Loucy (cell line): ENCODE measurements around the gene PCP4L1.

Experiments
- H2AFZ ChIP-seq: fragments of 200-600 bp; sonication (generic); 2 replicates; pipeline ENCODE4 v1.6.0; 2016; ENCODE audit warnings: antibody characterized with exemption, mild to moderate bottlenecking, low read length, moderate library complexity
- H3F3A ChIP-seq: fragments of 200-600 bp; 2 replicates; pipeline ENCODE4 v1.6.0; 2016; ENCODE audit warnings: antibody characterized with exemption, low read depth, mild to moderate bottlenecking
- H3K27me3 ChIP-seq: fragments of 200-600 bp; sonication (generic); 2 replicates; pipeline ENCODE4 v1.6.1; 2014; ENCODE audit warnings: low read length, mild to moderate bottlenecking; ENCODE audit not compliant: insufficient read depth, poor library complexity, severe bottlenecking
- H3K36me3 ChIP-seq: fragments of 200-600 bp; sonication (generic); 2 replicates; pipeline ENCODE4 v1.6.1; 2016; ENCODE audit warnings: low read length; ENCODE audit not compliant: insufficient read depth
- H3K4me1 ChIP-seq: fragments of 200-600 bp; sonication (generic); 2 replicates; pipeline ENCODE4 v1.5.1; 2014; ENCODE audit warnings: low read length, mild to moderate bottlenecking; ENCODE audit not compliant: insufficient read depth, poor library complexity, severe bottlenecking
- H3K4me2 ChIP-seq: fragments of 200-600 bp; sonication (generic); 2 replicates; pipeline ENCODE4 v1.6.0; 2014; ENCODE audit warnings: antibody characterized with exemption, low read length, low read depth, mild to moderate bottlenecking; ENCODE audit not compliant: poor library complexity, severe bottlenecking
- H3K4me3 ChIP-seq: fragments of 200-600 bp; sonication (generic); 2 replicates; pipeline ENCODE4 v1.5.1; 2014; ENCODE audit warnings: low read length, mild to moderate bottlenecking, mixed read lengths; ENCODE audit not compliant: poor library complexity, severe bottlenecking
- H3K79me2 ChIP-seq: fragments of 200-600 bp; sonication (generic); 2 replicates; pipeline ENCODE4 v1.6.1; 2014; ENCODE audit warnings: low read length; ENCODE audit not compliant: insufficient read depth
- H3K9ac ChIP-seq: fragments of 200-600 bp; sonication (generic); 2 replicates; pipeline ENCODE4 v1.6.0; 2014; ENCODE audit warnings: mild to moderate bottlenecking, low read depth, low read length, moderate library complexity; ENCODE audit not compliant: poor library complexity, severe bottlenecking
- H3K9me2 ChIP-seq: fragments of 200-600 bp; sonication (generic); replicated peaks from 2 replicates; pipeline ENCODE4 v1.6.1; 2016; ENCODE audit warnings: low read depth, low read length, mixed read lengths
- H3K9me3 ChIP-seq: fragments of 200-600 bp; sonication (generic); 2 replicates; pipeline ENCODE4 v1.6.1; 2014; ENCODE audit warnings: mild to moderate bottlenecking, antibody characterized with exemption, low read length, low read depth; ENCODE audit not compliant: insufficient read depth
- H4K20me1 ChIP-seq: fragments of 200-600 bp; sonication (generic); 2 replicates; pipeline ENCODE4 v1.6.0; 2014; ENCODE audit warnings: antibody characterized with exemption, low read length, mild to moderate bottlenecking; ENCODE audit not compliant: insufficient read depth, poor library complexity, severe bottlenecking
- EZH2phosphoT487 ChIP-seq: fragments of 200-600 bp; IDR thresholded peaks from 2 replicates; pipeline ENCODE4 v1.6.1; 2018; ENCODE audit warnings: antibody characterized with exemption, mild to moderate bottlenecking, moderate library complexity, borderline replicate concordance
- TF ChIP-seq, protein P1 (sequence below): fragments of 200-600 bp; sonication (generic); conservative IDR thresholded peaks from 2 replicates; pipeline ENCODE4 v1.5.1; 2014; ENCODE audit warnings: mild to moderate bottlenecking, antibody characterized with exemption, low read length

Gene PCP4L1

DNA sequence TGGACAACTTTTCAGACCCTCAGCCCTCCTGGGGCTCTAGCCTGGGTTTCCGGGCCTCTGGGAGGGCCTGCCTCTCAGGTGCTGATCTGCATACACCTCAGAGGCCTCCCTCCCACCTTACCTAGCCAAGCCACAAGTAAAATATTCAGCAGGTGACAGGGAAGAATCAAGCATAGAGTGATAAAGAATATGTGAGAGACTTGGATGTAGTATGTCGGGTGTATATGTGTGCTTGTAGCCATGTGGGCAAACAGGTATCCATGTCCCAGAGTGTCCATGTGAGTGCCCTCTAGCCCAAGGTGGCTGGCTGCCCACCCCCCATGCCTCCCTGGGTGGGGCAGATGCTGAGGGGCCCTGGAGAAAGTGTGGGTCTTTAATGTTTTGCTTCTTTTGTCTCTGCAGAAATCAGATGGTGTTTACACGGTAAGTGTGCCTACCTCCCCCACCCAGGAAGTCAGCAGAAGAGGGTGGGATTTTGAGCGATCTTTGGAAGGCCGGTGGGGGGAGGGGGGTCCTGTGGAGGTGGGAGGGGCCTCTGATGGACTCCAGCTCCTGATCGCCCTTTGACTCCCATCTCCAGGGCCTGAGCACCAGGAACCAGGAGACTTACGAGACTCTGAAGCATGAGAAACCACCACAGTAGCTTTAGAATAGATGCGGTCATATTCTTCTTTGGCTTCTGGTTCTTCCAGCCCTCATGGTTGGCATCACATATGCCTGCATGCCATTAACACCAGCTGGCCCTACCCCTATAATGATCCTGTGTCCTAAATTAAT lies 40.1 kb upstream of the PCP4L1 start:
- Histone ChIP-seq H3K9me3 (no peaks in the 10 kb centered on the region), H3K27me3 (no peaks in the 10 kb centered on the region), H3K4me2 (peak overlapping the region; percentile 45), H3K9me2 (no peaks in the 10 kb centered on the region), H3F3A (peaks cover 3% of the 10 kb centered on the region; the same call in 1 of the 2 replicates), H3K79me2 (no peaks in the 10 kb centered on the region), H4K20me1 (no peaks in the 10 kb centered on the region), H3K36me3 (peaks cover 11% of the 10 kb centered on the region; the same call in 1 of the 2 replicates), H2AFZ (no peak overlapping the region), H3K9ac (no peak overlapping the region), H3K4me1 (peaks cover 24% of the 10 kb centered on the region), H3K4me3 (no peak overlapping the region)
- TF ChIP-seq, protein P1, sequence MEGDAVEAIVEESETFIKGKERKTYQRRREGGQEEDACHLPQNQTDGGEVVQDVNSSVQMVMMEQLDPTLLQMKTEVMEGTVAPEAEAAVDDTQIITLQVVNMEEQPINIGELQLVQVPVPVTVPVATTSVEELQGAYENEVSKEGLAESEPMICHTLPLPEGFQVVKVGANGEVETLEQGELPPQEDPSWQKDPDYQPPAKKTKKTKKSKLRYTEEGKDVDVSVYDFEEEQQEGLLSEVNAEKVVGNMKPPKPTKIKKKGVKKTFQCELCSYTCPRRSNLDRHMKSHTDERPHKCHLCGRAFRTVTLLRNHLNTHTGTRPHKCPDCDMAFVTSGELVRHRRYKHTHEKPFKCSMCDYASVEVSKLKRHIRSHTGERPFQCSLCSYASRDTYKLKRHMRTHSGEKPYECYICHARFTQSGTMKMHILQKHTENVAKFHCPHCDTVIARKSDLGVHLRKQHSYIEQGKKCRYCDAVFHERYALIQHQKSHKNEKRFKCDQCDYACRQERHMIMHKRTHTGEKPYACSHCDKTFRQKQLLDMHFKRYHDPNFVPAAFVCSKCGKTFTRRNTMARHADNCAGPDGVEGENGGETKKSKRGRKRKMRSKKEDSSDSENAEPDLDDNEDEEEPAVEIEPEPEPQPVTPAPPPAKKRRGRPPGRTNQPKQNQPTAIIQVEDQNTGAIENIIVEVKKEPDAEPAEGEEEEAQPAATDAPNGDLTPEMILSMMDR, result no peak
- TF ChIP-seq EZH2phosphoT487, result no peak

DNA sequence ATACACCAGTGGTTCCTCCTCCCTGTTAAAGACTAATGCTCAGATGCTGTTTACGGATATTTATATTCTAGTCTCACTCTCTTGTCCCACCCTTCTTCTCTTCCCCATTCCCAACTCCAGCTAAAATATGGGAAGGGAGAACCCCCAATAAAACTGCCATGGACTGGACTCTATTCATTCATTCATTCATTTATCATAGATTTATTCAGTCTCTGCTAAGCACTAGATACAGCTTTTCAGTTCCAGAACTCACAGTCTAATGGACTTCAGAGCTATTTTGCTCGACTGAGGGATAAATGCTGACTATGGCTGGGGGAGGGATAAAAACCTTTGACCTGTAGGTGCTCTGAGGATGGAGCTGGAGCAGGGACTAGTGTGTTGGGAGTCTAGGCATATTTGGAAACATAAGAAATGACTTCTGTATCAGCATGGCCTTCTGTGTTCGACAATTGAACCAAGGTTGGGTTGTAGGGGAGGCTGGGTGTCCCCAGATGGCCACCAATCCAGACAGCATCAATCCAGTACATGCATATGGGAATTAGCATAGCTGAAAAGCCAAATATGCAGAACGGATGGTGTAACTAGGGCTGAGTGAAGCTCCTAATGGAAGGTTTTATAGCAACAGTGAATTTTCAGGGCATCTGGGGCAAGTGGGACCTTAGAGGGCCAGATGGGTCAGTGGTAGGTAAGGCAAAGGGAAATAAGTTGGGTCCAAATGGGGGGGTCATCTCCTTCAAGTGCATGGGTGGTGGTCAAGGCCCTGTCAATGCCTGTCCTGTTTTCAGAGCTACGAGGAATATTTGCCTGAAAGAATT lies 39.3 kb upstream of the PCP4L1 start:
- H3K79me2 ChIP-seq, result no peaks in the 10 kb centered on the region
- H4K20me1 ChIP-seq, result no peaks in the 10 kb centered on the region
- TF ChIP-seq, protein P1, result no peak
- no peak for TF ChIP-seq EZH2phosphoT487
- H3K27me3 ChIP-seq, result no peaks in the 10 kb centered on the region
- no peak overlapping the region for H3K4me2 ChIP-seq
- no peaks in the 10 kb centered on the region for H3K9me2 ChIP-seq
- H3F3A ChIP-seq, result peaks cover 3% of the 10 kb centered on the region; the same call in 1 of the 2 replicates
- peaks cover 3% of the 10 kb centered on the region; the same call in 1 of the 2 replicates for H3K36me3 ChIP-seq
- peaks cover 24% of the 10 kb centered on the region for H3K4me1 ChIP-seq
- H3K9ac ChIP-seq, result no peak overlapping the region
- no peak overlapping the region for H3K4me3 ChIP-seq
- H3K9me3 ChIP-seq, result no peaks in the 10 kb centered on the region
- no peak overlapping the region for H2AFZ ChIP-seq

DNA sequence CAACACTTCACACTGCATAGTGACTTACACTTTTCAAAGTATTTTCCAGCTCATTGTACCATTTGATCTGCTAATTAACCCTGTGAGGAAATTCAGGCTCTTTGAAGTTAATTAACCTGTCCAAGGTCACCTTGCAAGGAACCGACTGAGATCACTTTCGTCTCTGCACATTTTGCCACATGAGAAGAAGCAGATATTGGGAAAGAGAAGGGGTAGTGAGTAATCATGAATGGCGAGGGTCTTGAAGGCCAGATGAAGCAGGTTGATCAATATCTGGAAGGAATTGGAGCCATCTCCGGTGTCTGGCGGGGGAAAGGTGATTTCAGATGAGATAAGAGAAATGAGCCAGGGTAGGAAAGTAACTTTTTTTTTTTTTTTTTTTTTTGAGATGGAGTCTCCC lies 38.5 kb upstream of the PCP4L1 start:
- H4K20me1 ChIP-seq, result no peaks in the 10 kb centered on the region
- H3K4me2 ChIP-seq, result no peak overlapping the region
- H3K9me3 ChIP-seq, result no peaks in the 10 kb centered on the region
- no peak overlapping the region for H3K9ac ChIP-seq
- H2AFZ ChIP-seq, result no peak overlapping the region
- peaks cover 24% of the 10 kb centered on the region for H3K4me1 ChIP-seq
- H3F3A ChIP-seq, result peaks cover 3% of the 10 kb centered on the region; the same call in 1 of the 2 replicates
- no peaks in the 10 kb centered on the region for H3K27me3 ChIP-seq
- H3K9me2 ChIP-seq, result no peaks in the 10 kb centered on the region
- no peak for TF ChIP-seq EZH2phosphoT487
- TF ChIP-seq, protein P1, result no peak
- H3K4me3 ChIP-seq, result no peak overlapping the region
- no peaks in the 10 kb centered on the region for H3K79me2 ChIP-seq
- H3K36me3 ChIP-seq, result no peaks in the 10 kb centered on the region
